GM23248 (cell line): ENCODE results near the gene CDK14. TPM values are rescaled to one million over a fixed set of nuclear protein-coding genes. Genes with fewer than 3 reads are reported as not detected.

Source experiments
- DNase-seq: peaks from one replicate; pipeline ENCODE4 v3.0.0-alpha.2; 2015
- H2AFZ ChIP-seq: fragments of 200-600 bp; sonication (generic); 2 replicates; pipeline ENCODE4 v1.6.1; 2016; ENCODE audit warnings: antibody characterized with exemption
- H3F3A ChIP-seq: fragments of 200-600 bp; sonication (generic); 2 replicates; pipeline ENCODE4 v1.6.1; 2016; ENCODE audit warnings: mild to moderate bottlenecking, antibody characterized with exemption, mixed run types; ENCODE audit not compliant: insufficient read depth
- H3K27ac ChIP-seq: fragments of 200-600 bp; sonication (generic); 2 replicates; pipeline ENCODE4 v1.5.1; 2016; ENCODE audit warnings: mild to moderate bottlenecking
- H3K27me3 ChIP-seq: fragments of 200-600 bp; sonication (generic); replicated peaks from 2 replicates; pipeline ENCODE4 v1.6.1; 2016; ENCODE audit warnings: mild to moderate bottlenecking; ENCODE audit not compliant: insufficient read depth
- H3K36me3 ChIP-seq: fragments of 200-600 bp; sonication (generic); 2 replicates; pipeline ENCODE4 v1.6.1; 2016; ENCODE audit warnings: low read depth, mild to moderate bottlenecking
- H3K4me1 ChIP-seq: fragments of 200-600 bp; sonication (generic); 2 replicates; pipeline ENCODE4 v1.6.1; 2016; ENCODE audit warnings: mild to moderate bottlenecking; ENCODE audit not compliant: insufficient read depth
- H3K4me2 ChIP-seq: fragments of 200-600 bp; sonication (generic); one replicate; pipeline ENCODE4 v1.6.1; 2016; ENCODE audit warnings: mild to moderate bottlenecking; ENCODE audit not compliant: unreplicated experiment
- H3K4me3 ChIP-seq: fragments of 200-600 bp; sonication (generic); 2 replicates; pipeline ENCODE4 v1.5.1; 2016; ENCODE audit warnings: mild to moderate bottlenecking
- H3K79me2 ChIP-seq: fragments of 200-600 bp; sonication (generic); 2 replicates; pipeline ENCODE4 v1.6.1; 2016; ENCODE audit warnings: mild to moderate bottlenecking; ENCODE audit not compliant: insufficient read depth
- H3K9ac ChIP-seq: fragments of 200-600 bp; sonication (generic); 2 replicates; pipeline ENCODE4 v1.6.1; 2016; ENCODE audit warnings: mild to moderate bottlenecking
- H3K9me2 ChIP-seq: fragments of 200-600 bp; sonication (generic); 2 replicates; pipeline ENCODE4 v1.6.1; 2016; ENCODE audit warnings: mixed run types, mild to moderate bottlenecking, moderate library complexity; ENCODE audit not compliant: insufficient read depth
- H3K9me3 ChIP-seq: fragments of 200-600 bp; sonication (generic); one replicate; pipeline ENCODE4 v1.6.1; 2017; ENCODE audit warnings: low read depth
- H4K20me1 ChIP-seq: fragments of 200-600 bp; sonication (generic); 2 replicates; pipeline ENCODE4 v1.6.0; 2016; ENCODE audit not compliant: insufficient read depth
- EZH2 ChIP-seq: fragments of 200-600 bp; sonication (generic); IDR thresholded peaks from 2 replicates; pipeline ENCODE4 v1.6.1; 2018; ENCODE audit warnings: antibody characterized with exemption, mild to moderate bottlenecking; ENCODE audit not compliant: insufficient read depth, poor library complexity, severe bottlenecking
- EZH2phosphoT487 ChIP-seq: fragments of 200-600 bp; sonication (generic); IDR thresholded peaks from 2 replicates; pipeline ENCODE4 v1.6.1; 2018; ENCODE audit warnings: antibody characterized with exemption, moderate library complexity, mild to moderate bottlenecking, low read depth; ENCODE audit not compliant: insufficient read depth
- WGBS, 2 experiments: methylation state at CpG; one replicate each; pipeline ENCODE4 v1.1.6; 2015 to 2017; ENCODE audit warnings: low lambda C conversion rate in 2 of 2, low coverage in 1 of 2; ENCODE audit errors: missing lambda C conversion rate in 2 of 2; 5-methylcytosine and 5-hydroxymethylcytosine counted together
- in situ Hi-C: fragments of 300-500 bp; cut with MboI; formaldehyde crosslinking; loops from 2 replicates; pipeline ENCODE4 v1.15.0; 2020
- polyA plus RNA-seq: library from polyadenylated mRNA; unstranded; fragments of >200 nt; fragmentation: Nextera tagmentation; extraction: Ambion mirVana; gene quantifications from 2 replicates; pipeline ENCODE4 v1.2.1, GENCODE V29; 2016
- total RNA-seq: library from RNA; depleted of rRNA; stranded (reverse); fragments of >200 nt; shearing (Covaris generic); gene quantifications from 2 replicates; pipeline ENCODE4 v1.2.3, GENCODE V29; 2014

Gene CDK14
- total and polyA plus RNA-seq, 2 experiments from 2014 or later, result 19.9 to 21.2 TPM

GRCh38 chr7:91180746-91181145 is 584.6 kb downstream of the CDK14 start:
- DNase-seq, result no peak
- no peak overlapping the region for H3K4me2 ChIP-seq
- no peaks in the 10 kb centered on the region for H3K27me3 ChIP-seq
- H3K9me2 ChIP-seq, result no peaks in the 10 kb centered on the region
- in situ Hi-C loops, result no loop called here
- peaks cover 23% of the 10 kb centered on the region for H3K4me1 ChIP-seq
- H3F3A ChIP-seq, result peaks cover 36% of the 10 kb centered on the region
- H3K9ac ChIP-seq, result no peak overlapping the region
- H3K27ac ChIP-seq, result no peak overlapping the region
- no peaks in the 10 kb centered on the region for H4K20me1 ChIP-seq
- 58 to 81% methylated on average over 1 of the region's 1 CpG for WGBS, 2 experiments
- H3K9me3 ChIP-seq, result peaks cover 5% of the 10 kb centered on the region
- H3K79me2 ChIP-seq, result no peaks in the 10 kb centered on the region
- no peaks in the 10 kb centered on the region for H3K36me3 ChIP-seq
- H3K4me3 ChIP-seq, result no peak overlapping the region
- TF ChIP-seq EZH2 (no peak), EZH2phosphoT487 (no peak)
- no peak overlapping the region for H2AFZ ChIP-seq

- Histone ChIP-seq H3K36me3 (no peaks in the 10 kb centered on the region), H3K4me1 (peaks cover 23% of the 10 kb centered on the region), H3K4me2 (peak overlapping the region; percentile 56), H3K9me3 (peaks cover 5% of the 10 kb centered on the region), H4K20me1 (no peaks in the 10 kb centered on the region), H3K27ac (peak overlapping the region; percentile 74), H3K27me3 (no peaks in the 10 kb centered on the region), H2AFZ (no peak overlapping the region), H3K4me3 (no peak overlapping the region), H3K9ac (no peak overlapping the region), H3K9me2 (no peaks in the 10 kb centered on the region; the same call in 1 of the 2 replicates), H3F3A (peaks cover 36% of the 10 kb centered on the region), H3K79me2 (no peaks in the 10 kb centered on the region)
- peak; percentile 56 for DNase-seq
- in situ Hi-C loops, result no loop called here
- no peak for TF ChIP-seq EZH2phosphoT487
- no peak for TF ChIP-seq EZH2
Measured at GRCh38 chr7:91181949-91182348, 585.8 kb downstream of the CDK14 start.

GRCh38 chr7:91182819-91183764 is 587.0 kb downstream of the CDK14 start:
- Histone ChIP-seq H3F3A (peaks cover 36% of the 10 kb centered on the region), H3K4me2 (peak overlapping the region; percentile 56), H3K9ac (peak overlapping the region; percentile 50), H3K9me2 (no peaks in the 10 kb centered on the region; the same call in 1 of the 2 replicates), H3K36me3 (no peaks in the 10 kb centered on the region), H3K27ac (peak overlapping the region; percentile 74), H3K9me3 (peaks cover 5% of the 10 kb centered on the region), H3K27me3 (no peaks in the 10 kb centered on the region), H3K79me2 (no peaks in the 10 kb centered on the region), H3K4me3 (peak overlapping the region; percentile 15; the same call in 1 of the 2 replicates), H3K4me1 (peaks cover 23% of the 10 kb centered on the region), H2AFZ (no peak overlapping the region), H4K20me1 (no peaks in the 10 kb centered on the region)
- peak; percentile 95 for DNase-seq
- no peak for TF ChIP-seq EZH2
- TF ChIP-seq EZH2phosphoT487, result no peak
- in situ Hi-C loops, result no loop called here
- WGBS, 2 experiments, result 11 to 15% methylated on average over 5 of the region's 5 CpGs

- peaks cover 23% of the 10 kb centered on the region for H3K4me1 ChIP-seq
- no peaks in the 10 kb centered on the region for H3K27me3 ChIP-seq
- WGBS, 2 experiments, result 96 to 97% methylated on average over 2 of the region's 2 CpGs
- DNase-seq, result peak; percentile 31
- no peaks in the 10 kb centered on the region; the same call in 1 of the 2 replicates for H3K9me2 ChIP-seq
- no peak for TF ChIP-seq EZH2phosphoT487
- no peak for TF ChIP-seq EZH2
- H3K4me3 ChIP-seq, result no peak overlapping the region
- in situ Hi-C loops, result no loop called here
- H3K4me2 ChIP-seq, result no peak overlapping the region
- no peaks in the 10 kb centered on the region for H3K36me3 ChIP-seq
- no peak overlapping the region for H2AFZ ChIP-seq
- no peaks in the 10 kb centered on the region for H4K20me1 ChIP-seq
- H3K79me2 ChIP-seq, result no peaks in the 10 kb centered on the region
- peaks cover 5% of the 10 kb centered on the region for H3K9me3 ChIP-seq
- H3K9ac ChIP-seq, result no peak overlapping the region
- peaks cover 27% of the 10 kb centered on the region for H3F3A ChIP-seq
- no peak overlapping the region for H3K27ac ChIP-seq
Measured at GRCh38 chr7:91185771-91186170, 589.6 kb downstream of the CDK14 start.
